ENCODE measurements around the gene PIP4P1. TPM values are rescaled to one million over a fixed set of nuclear protein-coding genes. Genes with fewer than 3 reads are reported as not detected.

The PIP4P1 gene
- total and polyA plus RNA-seq, 9 of the 15 experiments (the other 6 are each of a cell fraction or from before 2014, with no cell fraction given): 5.3 to 20.9 (median 10.7) TPM

- no peak for TF ChIP-seq GTF2A2 (tag; IDR thresholded peaks at IDR 0.05)
- TF ChIP-seq ZNF408 (CRISPR knock-in tag; IDR thresholded peaks at IDR 0.05; ENCODE audit: low read depth): no peak
- peak; percentile 32 for TF ChIP-seq TAF9B (IDR thresholded peaks at IDR 0.05; ENCODE audit: partially characterized antibody)
- no peak for TF ChIP-seq PPARD (CRISPR knock-in tag; IDR thresholded peaks at IDR 0.05)
- TF ChIP-seq PREB (CRISPR knock-in tag; IDR thresholded peaks at IDR 0.05): no peak
- peak; percentile 100 for TF ChIP-seq USF2 (CRISPR knock-in tag; IDR thresholded peaks at IDR 0.05)
- TF ChIP-seq, protein P1, sequence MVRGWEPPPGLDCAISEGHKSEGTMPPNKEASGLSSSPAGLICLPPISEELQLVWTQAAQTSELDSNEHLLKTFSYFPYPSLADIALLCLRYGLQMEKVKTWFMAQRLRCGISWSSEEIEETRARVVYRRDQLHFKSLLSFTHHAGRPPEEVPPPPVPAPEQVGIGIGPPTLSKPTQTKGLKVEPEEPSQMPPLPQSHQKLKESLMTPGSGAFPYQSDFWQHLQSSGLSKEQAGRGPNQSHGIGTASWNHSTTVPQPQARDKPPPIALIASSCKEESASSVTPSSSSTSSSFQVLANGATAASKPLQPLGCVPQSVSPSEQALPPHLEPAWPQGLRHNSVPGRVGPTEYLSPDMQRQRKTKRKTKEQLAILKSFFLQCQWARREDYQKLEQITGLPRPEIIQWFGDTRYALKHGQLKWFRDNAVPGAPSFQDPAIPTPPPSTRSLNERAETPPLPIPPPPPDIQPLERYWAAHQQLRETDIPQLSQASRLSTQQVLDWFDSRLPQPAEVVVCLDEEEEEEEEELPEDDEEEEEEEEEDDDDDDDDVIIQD (CRISPR knock-in tag; IDR thresholded peaks at IDR 0.05): no peak
- peak; percentile 88 for TF ChIP-seq FOS (IDR thresholded peaks at IDR 0.05; ENCODE audit: extremely low read depth, insufficient read length)
- no peak for TF ChIP-seq ZSCAN32 (CRISPR knock-in tag; IDR thresholded peaks at IDR 0.05)
- peak; percentile 47; the same call in 1 of the 2 replicates for TF ChIP-seq KLF6 (CRISPR knock-in tag; IDR thresholded peaks at IDR 0.05; ENCODE audit: borderline replicate concordance)
- peak; percentile 98 for TF ChIP-seq NKRF (IDR thresholded peaks at IDR 0.05; ENCODE audit: borderline replicate concordance)
- peak; percentile 100 for TF ChIP-seq TOE1 (IDR thresholded peaks at IDR 0.05; ENCODE audit: borderline replicate concordance)
- no peak for TF ChIP-seq TOE1 (CRISPR knock-in tag; IDR thresholded peaks at IDR 0.05; ENCODE audit: borderline replicate concordance, low read depth)
- TF ChIP-seq KDM2B (CRISPR knock-in tag; IDR thresholded peaks at IDR 0.05): no peak
- TF ChIP-seq TEAD1 (CRISPR knock-in tag; IDR thresholded peaks at IDR 0.05): no peak; a peak in 1 of 4 replicates
- peak; percentile 36; the same call in 1 of the 2 replicates for TF ChIP-seq ZBTB17 (CRISPR knock-in tag; IDR thresholded peaks at IDR 0.05)
- TF ChIP-seq SMAD4 (CRISPR knock-in tag; conservative IDR thresholded peaks at IDR 0.05): peak; percentile 51
- TF ChIP-seq, protein P2, sequence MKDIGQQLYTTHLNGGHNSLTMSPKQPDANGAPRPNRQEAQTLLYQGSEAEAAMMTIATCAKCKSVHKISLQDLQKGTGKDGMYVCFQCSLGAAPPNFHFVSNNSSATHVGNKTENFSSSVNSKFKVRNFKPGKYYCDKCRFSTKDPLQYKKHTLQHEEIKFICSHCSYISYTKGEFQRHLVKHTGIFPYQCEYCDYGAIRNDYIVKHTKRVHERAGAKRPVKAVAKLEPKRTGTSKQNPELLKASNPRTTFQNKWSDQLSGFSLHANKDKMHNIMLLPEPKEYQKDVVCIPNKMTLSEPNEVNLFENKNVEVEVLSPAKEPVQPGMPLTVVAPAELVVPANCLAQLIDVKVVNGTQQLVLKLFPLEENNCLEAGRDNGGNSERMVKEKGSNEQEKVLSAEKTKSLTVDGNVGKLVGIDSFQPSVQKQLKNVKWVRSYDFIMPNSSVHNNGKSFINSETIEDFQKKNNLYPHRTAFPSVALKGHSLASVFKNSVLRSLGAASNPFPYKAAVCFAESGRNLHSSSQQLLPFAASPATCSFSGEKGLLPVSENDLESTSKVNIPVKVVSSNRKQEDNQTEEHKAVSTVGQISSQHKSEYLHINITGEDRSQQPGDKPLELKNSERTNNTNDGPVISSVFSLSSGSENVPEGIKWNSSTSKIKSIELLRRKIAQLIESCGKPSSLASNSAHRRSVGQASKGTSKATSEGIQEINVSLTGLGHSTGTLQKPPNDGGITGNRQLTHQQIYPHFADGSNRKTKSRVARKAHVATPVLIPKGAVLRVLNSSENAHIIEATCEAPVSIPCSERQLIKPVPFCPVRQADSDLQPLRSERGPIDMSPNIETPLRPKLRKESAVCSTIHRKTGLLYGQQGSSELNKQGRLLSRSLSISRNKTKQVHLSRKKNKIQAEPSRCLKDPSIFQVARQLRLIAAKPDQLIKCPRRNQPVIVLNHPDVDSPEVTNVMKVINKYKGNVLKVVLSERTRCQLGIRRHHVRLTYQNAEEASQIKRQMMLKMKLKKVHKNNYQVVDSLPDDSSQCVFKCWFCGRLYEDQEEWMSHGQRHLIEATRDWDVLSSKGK (CRISPR knock-in tag; IDR thresholded peaks at IDR 0.05): no peak
Measured at GRCh38 chr14:20454516-20455354, 6.5 kb downstream of the PIP4P1 start, which contains the start of the genes APEX1 and OSGEP (continued).
